ENCODE results near the gene CAMK1D.
"Not testable (repeated sequence)": the region's sequence is repeated elsewhere in the genome, so short reads cannot be mapped to it uniquely, and the experiment has no call there.

CAMK1D gene

GRCh38 chr10:12849319-12850181 lies 500.2 kb downstream of the CAMK1D start:
- no peaks in the 10 kb centered on the region for H3K27me3 ChIP-seq (ENCODE audit: control insufficient read depth in 1 of 2, insufficient read depth in 2 of 2, low read length in 2 of 2)
- H3K4me1 ChIP-seq (ENCODE audit: control insufficient read depth, insufficient read depth, low read length): peaks cover 12% of the 10 kb centered on the region
- no peaks in the 10 kb centered on the region for H3K9me3 ChIP-seq (ENCODE audit: control insufficient read depth in 2 of 2, low read length in 2 of 2)
- H3K4me3 ChIP-seq (ENCODE audit: low read length in 2 of 2): peak overlapping the region in 1 of 2 donors; percentile 8
- no peak overlapping the region for H3K27ac ChIP-seq (ENCODE audit: low read length)
- H3K9ac ChIP-seq (ENCODE audit: low read length in 2 of 2): no peak overlapping the region
- no peaks in the 10 kb centered on the region for H3K36me3 ChIP-seq (ENCODE audit: control insufficient read depth in 2 of 2, insufficient read depth in 2 of 2, low read length in 2 of 2)

- no peaks in the 10 kb centered on the region for H3K27me3 ChIP-seq (ENCODE audit: control insufficient read depth in 1 of 2, insufficient read depth in 2 of 2, low read length in 2 of 2)
- H3K36me3 ChIP-seq (ENCODE audit: control insufficient read depth in 2 of 2, insufficient read depth in 2 of 2, low read length in 2 of 2): no peaks in the 10 kb centered on the region
- H3K27ac ChIP-seq (ENCODE audit: low read length): no peak overlapping the region
- no peak overlapping the region for H3K9ac ChIP-seq (ENCODE audit: low read length in 2 of 2)
- H3K9me3 ChIP-seq (ENCODE audit: control insufficient read depth in 2 of 2, low read length in 2 of 2): no peaks in the 10 kb centered on the region
- H3K4me3 ChIP-seq (ENCODE audit: low read length in 2 of 2): no peak overlapping the region
- peaks cover 4% of the 10 kb centered on the region for H3K4me1 ChIP-seq (ENCODE audit: control insufficient read depth, insufficient read depth, low read length)
These were observed 503.3 kb downstream of the CAMK1D start for GRCh38 chr10:12852687-12853086.

DNA sequence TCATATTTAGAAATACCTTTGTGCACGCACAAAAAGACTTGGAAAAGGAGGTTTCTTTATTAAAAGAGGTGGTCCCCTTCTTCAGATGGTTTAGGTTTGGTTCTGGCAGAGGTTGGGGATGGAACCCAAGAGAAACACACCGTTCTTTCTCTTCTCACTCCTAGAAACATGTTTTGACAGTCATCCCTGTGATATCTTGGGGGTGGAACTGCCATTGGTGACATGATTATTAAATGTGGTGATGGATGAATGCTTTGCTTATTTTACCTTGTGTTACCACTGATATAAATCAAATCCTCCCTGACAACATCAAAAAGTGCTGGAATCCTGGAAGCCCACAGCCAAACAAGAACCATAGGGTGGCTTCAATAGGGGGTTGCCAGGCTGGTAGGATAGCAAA lies 505.6 kb downstream of the CAMK1D start:
- Histone ChIP-seq H3K36me3 (ENCODE audit: control insufficient read depth in 2 of 2, insufficient read depth in 2 of 2, low read length in 2 of 2) (no peaks in the 10 kb centered on the region), H3K9ac (ENCODE audit: low read length in 2 of 2) (no peak overlapping the region), H3K27me3 (ENCODE audit: control insufficient read depth in 1 of 2, insufficient read depth in 2 of 2, low read length in 2 of 2) (no peaks in the 10 kb centered on the region), H3K27ac (ENCODE audit: low read length) (no peak overlapping the region), H3K4me3 (ENCODE audit: low read length in 2 of 2) (no peak overlapping the region), H3K9me3 (ENCODE audit: control insufficient read depth in 2 of 2, low read length in 2 of 2) (no peaks in the 10 kb centered on the region), H3K4me1 (ENCODE audit: control insufficient read depth, insufficient read depth, low read length) (no peaks in the 10 kb centered on the region)

DNA sequence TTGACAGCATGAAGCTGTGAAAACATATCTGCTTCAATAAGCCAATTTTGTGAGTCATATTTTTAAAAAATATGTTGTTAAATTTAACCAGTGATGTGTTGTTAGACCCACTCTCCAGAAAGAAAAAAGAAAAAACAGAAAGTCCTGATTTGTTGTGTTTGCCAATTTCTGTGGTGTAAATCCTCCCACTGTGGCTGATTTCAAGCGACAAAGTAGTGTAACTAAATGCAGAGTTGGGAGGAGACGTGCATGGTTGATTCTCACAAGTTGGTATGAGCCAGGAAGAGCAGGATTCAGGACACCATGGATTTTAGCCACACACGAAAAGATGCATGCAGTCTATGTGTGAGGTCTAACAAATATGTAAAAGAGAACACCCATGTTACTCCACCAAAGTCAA lies 513.1 kb downstream of the CAMK1D start:
- no peaks in the 10 kb centered on the region for H3K4me1 ChIP-seq (ENCODE audit: control insufficient read depth, insufficient read depth, low read length)
- no peak overlapping the region for H3K9ac ChIP-seq (ENCODE audit: low read length in 2 of 2)
- no peaks in the 10 kb centered on the region for H3K36me3 ChIP-seq (ENCODE audit: control insufficient read depth in 2 of 2, insufficient read depth in 2 of 2, low read length in 2 of 2)
- no peak overlapping the region for H3K27ac ChIP-seq (ENCODE audit: low read length)
- no peaks in the 10 kb centered on the region for H3K9me3 ChIP-seq (ENCODE audit: control insufficient read depth in 2 of 2, low read length in 2 of 2)
- H3K4me3 ChIP-seq (ENCODE audit: low read length in 2 of 2): no peak overlapping the region
- no peaks in the 10 kb centered on the region for H3K27me3 ChIP-seq (ENCODE audit: control insufficient read depth in 1 of 2, insufficient read depth in 2 of 2, low read length in 2 of 2)

- H3K4me3 ChIP-seq (ENCODE audit: low read length in 2 of 2); H3K9ac ChIP-seq (ENCODE audit: low read length in 2 of 2); H3K4me1 ChIP-seq (ENCODE audit: control insufficient read depth, insufficient read depth, low read length); H3K9me3 ChIP-seq (ENCODE audit: control insufficient read depth in 2 of 2, low read length in 2 of 2); H3K27me3 ChIP-seq (ENCODE audit: control insufficient read depth in 1 of 2, insufficient read depth in 2 of 2, low read length in 2 of 2); H3K36me3 ChIP-seq (ENCODE audit: control insufficient read depth in 2 of 2, insufficient read depth in 2 of 2, low read length in 2 of 2); H3K27ac ChIP-seq (ENCODE audit: low read length): not testable (repeated sequence)
These were observed 516.2 kb downstream of the CAMK1D start for GRCh38 chr10:12865515-12865914.

- Histone ChIP-seq H3K27me3 (ENCODE audit: control insufficient read depth in 1 of 2, insufficient read depth in 2 of 2, low read length in 2 of 2) (no peaks in the 10 kb centered on the region), H3K9me3 (ENCODE audit: control insufficient read depth in 2 of 2, low read length in 2 of 2) (no peaks in the 10 kb centered on the region), H3K4me3 (ENCODE audit: low read length in 2 of 2) (no peak overlapping the region), H3K27ac (ENCODE audit: low read length) (no peak overlapping the region), H3K9ac (ENCODE audit: low read length in 2 of 2) (no peak overlapping the region), H3K36me3 (ENCODE audit: control insufficient read depth in 2 of 2, insufficient read depth in 2 of 2, low read length in 2 of 2) (no peaks in the 10 kb centered on the region), H3K4me1 (ENCODE audit: control insufficient read depth, insufficient read depth, low read length) (no peaks in the 10 kb centered on the region)
These were observed 518.9 kb downstream of the CAMK1D start for GRCh38 chr10:12868229-12868628.

GRCh38 chr10:12869427-12869826 lies 520.1 kb downstream of the CAMK1D start:
- Histone ChIP-seq H3K9ac (ENCODE audit: low read length in 2 of 2) (no peak overlapping the region), H3K9me3 (ENCODE audit: control insufficient read depth in 2 of 2, low read length in 2 of 2) (no peaks in the 10 kb centered on the region), H3K36me3 (ENCODE audit: control insufficient read depth in 2 of 2, insufficient read depth in 2 of 2, low read length in 2 of 2) (no peaks in the 10 kb centered on the region), H3K4me1 (ENCODE audit: control insufficient read depth, insufficient read depth, low read length) (no peaks in the 10 kb centered on the region), H3K27ac (ENCODE audit: low read length) (no peak overlapping the region), H3K27me3 (ENCODE audit: control insufficient read depth in 1 of 2, insufficient read depth in 2 of 2, low read length in 2 of 2) (no peaks in the 10 kb centered on the region), H3K4me3 (ENCODE audit: low read length in 2 of 2) (no peak overlapping the region)

DNA sequence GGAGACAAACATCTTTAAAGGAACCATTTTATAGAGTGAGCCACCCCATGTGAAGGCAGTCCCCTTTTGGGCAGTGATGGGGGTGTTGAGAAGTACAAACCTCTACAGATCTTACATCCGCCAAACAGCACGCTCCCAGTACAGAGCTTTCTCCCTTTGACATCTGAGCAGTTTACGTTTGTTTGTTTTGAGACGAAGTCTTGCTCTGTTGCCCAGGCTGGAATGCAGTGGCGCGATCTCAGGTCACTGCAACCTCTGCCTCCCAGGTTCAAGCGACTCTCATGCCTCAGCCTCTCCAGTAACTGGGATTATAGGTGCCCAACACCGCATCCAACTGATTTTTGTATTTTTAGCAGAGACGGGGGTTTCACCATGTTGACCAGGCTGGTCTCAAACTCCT lies 523.2 kb downstream of the CAMK1D start:
- Histone ChIP-seq H3K27ac (ENCODE audit: low read length) (no peak overlapping the region), H3K9me3 (ENCODE audit: control insufficient read depth in 2 of 2, low read length in 2 of 2) (no peaks in the 10 kb centered on the region), H3K27me3 (ENCODE audit: control insufficient read depth in 1 of 2, insufficient read depth in 2 of 2, low read length in 2 of 2) (no peaks in the 10 kb centered on the region), H3K4me3 (ENCODE audit: low read length in 2 of 2) (no peak overlapping the region), H3K9ac (ENCODE audit: low read length in 2 of 2) (no peak overlapping the region), H3K36me3 (ENCODE audit: control insufficient read depth in 2 of 2, insufficient read depth in 2 of 2, low read length in 2 of 2) (no peaks in the 10 kb centered on the region), H3K4me1 (ENCODE audit: control insufficient read depth, insufficient read depth, low read length) (peaks cover 8% of the 10 kb centered on the region)

DNA sequence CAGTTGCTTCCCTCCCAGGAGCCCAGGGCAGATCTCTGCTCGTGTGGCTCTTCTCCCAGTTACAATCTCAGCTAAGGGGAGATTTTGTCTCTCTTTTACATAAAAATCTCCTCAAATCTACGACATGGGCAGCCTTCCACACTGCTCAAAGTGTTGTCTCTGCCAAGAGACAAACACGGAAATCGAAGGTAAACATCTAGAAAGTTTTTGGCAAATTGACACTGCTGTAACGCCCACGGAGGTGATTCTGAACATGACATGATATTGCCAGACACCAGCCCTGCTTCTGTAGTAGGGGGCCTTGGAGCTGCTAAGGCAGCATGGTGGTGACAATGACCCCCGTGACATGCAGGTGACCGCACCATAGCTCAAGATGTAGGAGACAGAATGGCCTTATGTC lies 523.8 kb downstream of the CAMK1D start:
- Histone ChIP-seq H3K9ac (ENCODE audit: low read length in 2 of 2) (no peak overlapping the region), H3K4me3 (ENCODE audit: low read length in 2 of 2) (no peak overlapping the region), H3K27me3 (ENCODE audit: control insufficient read depth in 1 of 2, insufficient read depth in 2 of 2, low read length in 2 of 2) (no peaks in the 10 kb centered on the region), H3K36me3 (ENCODE audit: control insufficient read depth in 2 of 2, insufficient read depth in 2 of 2, low read length in 2 of 2) (no peaks in the 10 kb centered on the region), H3K4me1 (ENCODE audit: control insufficient read depth, insufficient read depth, low read length) (peaks cover 8% of the 10 kb centered on the region), H3K27ac (ENCODE audit: low read length) (no peak overlapping the region), H3K9me3 (ENCODE audit: control insufficient read depth in 2 of 2, low read length in 2 of 2) (no peaks in the 10 kb centered on the region)

GRCh38 chr10:12874501-12874900 lies 525.2 kb downstream of the CAMK1D start:
- H3K9ac ChIP-seq (ENCODE audit: low read length in 2 of 2): no peak overlapping the region
- no peaks in the 10 kb centered on the region for H3K36me3 ChIP-seq (ENCODE audit: control insufficient read depth in 2 of 2, insufficient read depth in 2 of 2, low read length in 2 of 2)
- H3K27me3 ChIP-seq (ENCODE audit: control insufficient read depth in 1 of 2, insufficient read depth in 2 of 2, low read length in 2 of 2): no peaks in the 10 kb centered on the region
- no peak overlapping the region for H3K4me3 ChIP-seq (ENCODE audit: low read length in 2 of 2)
- H3K27ac ChIP-seq (ENCODE audit: low read length): no peak overlapping the region
- peaks cover 8% of the 10 kb centered on the region for H3K4me1 ChIP-seq (ENCODE audit: control insufficient read depth, insufficient read depth, low read length)
- H3K9me3 ChIP-seq (ENCODE audit: control insufficient read depth in 2 of 2, low read length in 2 of 2): no peaks in the 10 kb centered on the region

DNA sequence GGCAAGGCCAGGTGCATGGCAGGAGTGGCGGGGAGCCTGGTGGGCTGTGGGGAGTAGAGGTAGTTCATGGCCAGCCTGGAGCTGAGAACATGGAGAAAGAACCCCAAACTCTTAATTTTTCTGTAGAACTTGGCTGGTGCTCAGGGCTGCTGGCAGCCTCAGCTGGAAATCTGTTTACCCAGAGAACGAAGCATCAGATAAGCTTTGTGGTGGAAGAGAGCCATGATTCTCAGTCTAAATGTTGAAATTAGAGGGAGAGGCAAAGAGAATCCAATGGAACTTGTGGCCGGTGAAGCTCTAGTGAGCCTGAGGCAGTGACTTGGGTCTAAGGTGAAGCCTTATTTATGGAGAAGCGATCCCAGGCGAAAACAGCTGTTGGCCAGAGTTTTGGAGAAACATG lies 525.8 kb downstream of the CAMK1D start:
- Histone ChIP-seq H3K4me3 (ENCODE audit: low read length in 2 of 2) (no peak overlapping the region), H3K27me3 (ENCODE audit: control insufficient read depth in 1 of 2, insufficient read depth in 2 of 2, low read length in 2 of 2) (no peaks in the 10 kb centered on the region), H3K9me3 (ENCODE audit: control insufficient read depth in 2 of 2, low read length in 2 of 2) (no peaks in the 10 kb centered on the region), H3K4me1 (ENCODE audit: control insufficient read depth, insufficient read depth, low read length) (peaks cover 8% of the 10 kb centered on the region), H3K9ac (ENCODE audit: low read length in 2 of 2) (no peak overlapping the region), H3K27ac (ENCODE audit: low read length) (no peak overlapping the region), H3K36me3 (ENCODE audit: control insufficient read depth in 2 of 2, insufficient read depth in 2 of 2, low read length in 2 of 2) (no peaks in the 10 kb centered on the region)

Data from stomach smooth muscle (tissue), 2 donors.